Left lung (tissue), 10 donors: Measurements from ENCODE around the gene SUCLG2. TPM values are rescaled to one million over a fixed set of nuclear protein-coding genes. Genes with fewer than 3 reads are reported as not detected.

Experiments used
- ATAC-seq: fragments of 200-7000 bp; cut with Tn5 transposase; one replicate; pipeline ENCODE4 v1.9.1; 2020; ENCODE audit warnings: moderate library complexity
- DNase-seq, 4 donors: peaks; one replicate each; pipeline ENCODE4 v3.0.0-alpha.2; 2013 to 2020
- H3K27ac ChIP-seq, 2 donors: fragments of 200-600 bp; sonication (generic) in 1 of 2; one replicate each; pipeline versions ENCODE4 v1.5.0 to v1.8.0; 2020 to 2021
- H3K27me3 ChIP-seq, 2 donors: fragments of 200-600 bp; sonication (generic) in 1 of 2; one replicate each; pipeline versions ENCODE4 v1.5.0 to v1.8.0; 2020 to 2021
- H3K36me3 ChIP-seq, 2 donors: fragments of 200-600 bp; sonication (generic) in 1 of 2; one replicate each; pipeline versions ENCODE4 v1.5.0 to v1.8.0; 2020 to 2021
- H3K4me1 ChIP-seq, 2 donors: fragments of 200-600 bp; one replicate each; pipeline ENCODE4 v1.8.0; 2021
- H3K4me3 ChIP-seq, 2 donors: fragments of 200-600 bp; sonication (generic) in 1 of 2; one replicate each; pipeline versions ENCODE4 v1.5.0 to v1.8.0; 2020 to 2021; ENCODE audit warnings: mild to moderate bottlenecking in 1 of 2
- H3K9me3 ChIP-seq, 2 donors: fragments of 200-600 bp; sonication (generic) in 1 of 2; one replicate each; pipeline versions ENCODE4 v1.5.0 to v1.8.0; 2020 to 2021
- CTCF ChIP-seq, 2 donors: fragments of 200-600 bp; sonication (generic) in 1 of 2; IDR thresholded peaks; one replicate each; pipeline versions ENCODE4 v1.5.0 to v1.8.0; 2021; ENCODE audit warnings: antibody characterized with exemption in 2 of 2
- intact Hi-C, 2 donors: fragments of 100-400 bp; cut with DNase I; formaldehyde crosslinking; loops; one replicate each; pipeline versions ENCODE4 v1.11.2 to v1.14.2; 2022
- polyA plus RNA-seq, 6 donors: library from polyadenylated mRNA; unstranded; fragments of 120-200 nt; gene quantifications; one replicate each; pipeline ENCODE4 v1.2.1, GENCODE V29; 2013; ENCODE audit not compliant: insufficient read length in 6 of 6
- total RNA-seq, 2 donors: library from RNA; stranded (reverse); fragmentation: NEBNext Ultra II Directional; extraction: Animal tissue kit (Norgen Biotek cat#: 25700); gene quantifications; one replicate each; pipeline ENCODE4 v1.2.1, GENCODE V29; 2021
- donor health status: DM: no; HTN: yes; CAD: no.
- donor health status: DM: no; HTN: no; CAD: no.

SUCLG2 gene
- total and polyA plus RNA-seq, 8 donors, result 52.7 to 74.1 (median 60.0) TPM

- ATAC-seq (peak; percentile 40), DNase-seq (no peak)
- Histone ChIP-seq H3K27ac (no peak overlapping the region), H3K27me3 (no peaks in the 10 kb centered on the region), H3K9me3 (no peaks in the 10 kb centered on the region), H3K4me1 (no peaks in the 10 kb centered on the region), H3K4me3 (no peak overlapping the region), H3K36me3 (peaks cover 0 to 5% of the 10 kb centered on the region in 2 donors)
- TF ChIP-seq CTCF (IDR thresholded peaks at IDR 0.05), result no peak
- intact Hi-C loops, result no loop called here
These were observed 251.5 kb downstream of the SUCLG2 start for GRCh38 chr3:67402873-67403272.

- peak overlapping the region in 1 of 2 donors; percentile 53 for H3K27ac ChIP-seq
- H3K9me3 ChIP-seq, result no peaks in the 10 kb centered on the region
- H3K36me3 ChIP-seq, result peaks cover 0 to 5% of the 10 kb centered on the region in 2 donors
- no peaks in the 10 kb centered on the region for H3K4me1 ChIP-seq
- ATAC-seq, result peak; percentile 30
- TF ChIP-seq CTCF (IDR thresholded peaks at IDR 0.05), result no peak
- H3K27me3 ChIP-seq, result no peaks in the 10 kb centered on the region
- peak in 2 of 4 donors; percentile 50 to 60 for DNase-seq
- intact Hi-C loops, result no loop called here
- no peak overlapping the region for H3K4me3 ChIP-seq
These were observed 252.5 kb downstream of the SUCLG2 start for GRCh38 chr3:67401921-67402320.

GRCh38 chr3:67400476-67400875 lies 253.9 kb downstream of the SUCLG2 start:
- ATAC-seq (no peak), DNase-seq (no peak)
- Histone ChIP-seq H3K9me3 (no peaks in the 10 kb centered on the region), H3K36me3 (peaks cover 0 to 5% of the 10 kb centered on the region in 2 donors), H3K4me1 (no peaks in the 10 kb centered on the region), H3K27ac (no peak overlapping the region), H3K4me3 (no peak overlapping the region), H3K27me3 (no peaks in the 10 kb centered on the region)
- no peak for TF ChIP-seq CTCF (IDR thresholded peaks at IDR 0.05)
- intact Hi-C loops, result no loop called here

- no peak overlapping the region for H3K4me3 ChIP-seq
- no peak for ATAC-seq
- TF ChIP-seq CTCF (IDR thresholded peaks at IDR 0.05), result no peak
- H3K4me1 ChIP-seq, result no peaks in the 10 kb centered on the region
- DNase-seq, result no peak
- H3K36me3 ChIP-seq, result no peaks in the 10 kb centered on the region
- H3K9me3 ChIP-seq, result no peaks in the 10 kb centered on the region
- H3K27ac ChIP-seq, result no peak overlapping the region
- H3K27me3 ChIP-seq, result no peaks in the 10 kb centered on the region
- intact Hi-C loops, result loop anchor here in 1 of 2 donors (10.0 kb wide), 1 partner anchor 406 kb away; no protein-coding TSS in a partner anchor
These were observed 265.2 kb downstream of the SUCLG2 start for GRCh38 chr3:67389176-67389575.

- intact Hi-C loops, result loop anchor here in 1 of 2 donors (10.0 kb wide), 1 partner anchor 406 kb away; no protein-coding TSS in a partner anchor
These were observed 265.7 kb downstream of the SUCLG2 start for GRCh38 chr3:67388738-67389137.

More at GRCh38 chr3:67388738-67389137, 265.7 kb downstream of the SUCLG2 start:
- ATAC-seq (no peak), DNase-seq (no peak)
- Histone ChIP-seq H3K4me3 (no peak overlapping the region), H3K36me3 (no peaks in the 10 kb centered on the region), H3K27me3 (no peaks in the 10 kb centered on the region), H3K9me3 (no peaks in the 10 kb centered on the region), H3K4me1 (no peaks in the 10 kb centered on the region), H3K27ac (no peak overlapping the region)
- no peak for TF ChIP-seq CTCF (IDR thresholded peaks at IDR 0.05)
